HFF-Myc (cell line): ENCODE measurements around the gene PCSK6.

Experiments used
- DNase-seq: peaks from one replicate; pipeline ENCODE4 v3.0.0-alpha.2; 2011; ENCODE audit warnings: low read depth; ENCODE audit errors: extremely low read depth
- H3K4me3 ChIP-seq: replicated peaks from 2 replicates; pipeline ENCODE4 v1.5.1; 2011; ENCODE audit warnings: low read depth, mild to moderate bottlenecking, control low read depth, low read length
- TF ChIP-seq, protein P1 (sequence below): IDR thresholded peaks from 2 replicates; pipeline ENCODE4 v1.5.1; 2012; ENCODE audit warnings: mild to moderate bottlenecking, low read depth, low read length, control low read depth; ENCODE audit errors: missing control alignments

The PCSK6 gene

DNA sequence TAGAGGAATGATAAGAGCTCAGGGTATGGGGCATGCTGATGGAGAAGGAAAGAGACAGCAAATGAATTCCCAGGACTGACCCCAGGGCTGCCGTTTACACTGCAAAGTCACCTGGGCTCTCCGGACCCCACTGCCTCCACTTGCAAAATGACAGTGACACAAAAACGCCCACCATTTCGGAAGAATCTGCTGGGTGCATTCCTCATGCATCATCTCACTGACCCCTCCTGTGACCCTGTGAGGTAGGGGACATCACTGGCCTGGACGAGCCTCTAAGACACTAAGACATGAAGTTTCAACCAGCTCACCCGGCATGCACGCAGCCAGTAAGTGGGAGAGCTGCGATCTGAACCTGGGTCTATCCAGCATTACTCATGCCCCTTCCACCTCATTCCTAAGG, 60.3 kb downstream of the PCSK6 start:
- no peak for DNase-seq
- TF ChIP-seq, protein P1, sequence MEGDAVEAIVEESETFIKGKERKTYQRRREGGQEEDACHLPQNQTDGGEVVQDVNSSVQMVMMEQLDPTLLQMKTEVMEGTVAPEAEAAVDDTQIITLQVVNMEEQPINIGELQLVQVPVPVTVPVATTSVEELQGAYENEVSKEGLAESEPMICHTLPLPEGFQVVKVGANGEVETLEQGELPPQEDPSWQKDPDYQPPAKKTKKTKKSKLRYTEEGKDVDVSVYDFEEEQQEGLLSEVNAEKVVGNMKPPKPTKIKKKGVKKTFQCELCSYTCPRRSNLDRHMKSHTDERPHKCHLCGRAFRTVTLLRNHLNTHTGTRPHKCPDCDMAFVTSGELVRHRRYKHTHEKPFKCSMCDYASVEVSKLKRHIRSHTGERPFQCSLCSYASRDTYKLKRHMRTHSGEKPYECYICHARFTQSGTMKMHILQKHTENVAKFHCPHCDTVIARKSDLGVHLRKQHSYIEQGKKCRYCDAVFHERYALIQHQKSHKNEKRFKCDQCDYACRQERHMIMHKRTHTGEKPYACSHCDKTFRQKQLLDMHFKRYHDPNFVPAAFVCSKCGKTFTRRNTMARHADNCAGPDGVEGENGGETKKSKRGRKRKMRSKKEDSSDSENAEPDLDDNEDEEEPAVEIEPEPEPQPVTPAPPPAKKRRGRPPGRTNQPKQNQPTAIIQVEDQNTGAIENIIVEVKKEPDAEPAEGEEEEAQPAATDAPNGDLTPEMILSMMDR = no peak

GRCh38 chr15:101428758-101429157, 60.7 kb downstream of the PCSK6 start:
- no peak for DNase-seq
- TF ChIP-seq, protein P1 = no peak
- H3K4me3 ChIP-seq = no peak overlapping the region

More for the DNA sequence above, 60.3 kb downstream of the PCSK6 start:
- H3K4me3 ChIP-seq = no peak overlapping the region

- no peak overlapping the region for H3K4me3 ChIP-seq
- DNase-seq = no peak
Measured at GRCh38 chr15:101427606-101428487, 61.7 kb downstream of the PCSK6 start.

DNA sequence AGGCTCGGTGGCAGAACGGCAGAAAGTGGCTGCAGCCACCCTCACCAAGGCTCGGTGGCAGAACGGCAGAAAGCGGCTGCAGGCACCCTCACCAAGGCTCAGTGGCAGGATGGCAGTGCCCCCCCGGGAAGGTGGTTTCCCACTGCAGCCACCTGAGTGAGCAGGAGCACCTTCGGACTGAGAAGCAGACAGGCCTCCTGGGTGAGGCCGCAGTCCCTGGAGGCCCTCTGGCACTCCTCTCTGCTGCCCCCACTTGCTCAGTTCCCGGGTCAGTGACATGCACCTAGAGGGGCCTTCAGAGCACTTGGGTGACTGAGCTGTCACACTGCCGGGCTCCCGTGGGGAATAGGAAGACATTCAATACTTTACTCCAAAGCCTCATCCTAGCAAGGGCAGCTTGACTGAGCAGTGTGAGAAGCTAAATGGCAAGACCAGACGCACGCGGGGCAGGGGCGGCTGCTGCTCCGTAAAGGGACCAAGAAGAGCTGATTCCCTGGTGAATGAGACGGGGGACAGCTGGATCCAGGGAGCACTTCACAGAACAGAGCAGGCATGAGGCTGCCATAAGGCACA, 62.7 kb downstream of the PCSK6 start:
- DNase-seq = no peak
- H3K4me3 ChIP-seq = no peak overlapping the region
- TF ChIP-seq, protein P1 = no peak

More at GRCh38 chr15:101427606-101428487, 61.7 kb downstream of the PCSK6 start:
- TF ChIP-seq, protein P1 = no peak

GRCh38 chr15:101425787-101426365, 63.6 kb downstream of the PCSK6 start:
- no peak for DNase-seq
- H3K4me3 ChIP-seq = no peak overlapping the region
- TF ChIP-seq, protein P1 = no peak

- TF ChIP-seq, protein P1 = no peak
- H3K4me3 ChIP-seq = no peak overlapping the region
- no peak for DNase-seq
Measured at GRCh38 chr15:101424984-101425383, 64.5 kb downstream of the PCSK6 start.
